GM12878 (cell line): ENCODE data around the gene UFD1. TPM values are rescaled to one million over a fixed set of nuclear protein-coding genes. Genes with fewer than 3 reads are reported as not detected.

Source experiments
- BCL3 ChIP-seq: IDR thresholded peaks from 2 replicates; pipeline ENCODE4 v1.6.1; 2011; ENCODE audit warnings: borderline replicate concordance, low read depth, mild to moderate bottlenecking, moderate library complexity, low read length; ENCODE audit not compliant: insufficient read depth, poor library complexity, severe bottlenecking
- BMI1 ChIP-seq: fragments of 450-650 bp; IDR thresholded peaks from 2 replicates; pipeline ENCODE4 v1.6.1; 2016; ENCODE audit warnings: mild to moderate bottlenecking, moderate library complexity, borderline replicate concordance
- CBX3 ChIP-seq: fragments of 200-600 bp; sonication (generic); IDR thresholded peaks from 2 replicates; pipeline ENCODE4 v1.6.1; 2016; ENCODE audit warnings: low read depth, borderline replicate concordance
- CEBPB ChIP-seq, 2 experiments: fragments of 150-350 bp in 1 of 2; IDR thresholded peaks; 2 replicates each; pipeline ENCODE4 v1.6.1; 2012 to 2014; ENCODE audit warnings: low read depth in 2 of 2, low read length in 2 of 2, borderline replicate concordance in 1 of 2, inconsistent platforms in 1 of 2
- CHD2 ChIP-seq: IDR thresholded peaks from 2 replicates; pipeline ENCODE4 v1.6.1; 2011; ENCODE audit warnings: low read depth, low read length, improper control_type of control experiment, borderline replicate concordance
- CHD4 ChIP-seq: fragments of 200-600 bp; sonication (generic); IDR thresholded peaks from 2 replicates; pipeline ENCODE4 v1.6.1; 2016; ENCODE audit warnings: mild to moderate bottlenecking
- E4F1 ChIP-seq: fragments of 450-650 bp; IDR thresholded peaks from 2 replicates; pipeline ENCODE4 v1.6.1; 2018; ENCODE audit warnings: borderline replicate concordance, mild to moderate bottlenecking; ENCODE audit not compliant: partially characterized antibody
- ESRRA ChIP-seq: IDR thresholded peaks from 2 replicates; pipeline ENCODE4 v1.6.1; 2012; ENCODE audit warnings: mild to moderate bottlenecking, low read length, improper control_type of control experiment
- HDAC2 ChIP-seq: fragments of 200-600 bp; sonication (generic); IDR thresholded peaks from 2 replicates; pipeline ENCODE4 v1.6.1; 2017
- MXI1 ChIP-seq: fragments of 150-350 bp; IDR thresholded peaks from 2 replicates; pipeline ENCODE4 v1.6.1; 2011; ENCODE audit warnings: low read depth, mild to moderate bottlenecking, inconsistent platforms, low read length, improper control_type of control experiment
- NR2F1 ChIP-seq: fragments of 450-650 bp; conservative IDR thresholded peaks from 2 replicates; pipeline ENCODE4 v1.6.1; 2017; ENCODE audit warnings: mild to moderate bottlenecking
- RAD21 ChIP-seq: IDR thresholded peaks from 2 replicates; pipeline ENCODE4 v1.6.1; 2011; ENCODE audit warnings: mild to moderate bottlenecking, low read depth, low read length, moderate library complexity; ENCODE audit not compliant: insufficient read depth
- SREBF1 ChIP-seq: IDR thresholded peaks from 2 replicates; pipeline ENCODE4 v1.6.1; 2012; ENCODE audit warnings: mild to moderate bottlenecking, low read length
- SREBF2 ChIP-seq: IDR thresholded peaks from 2 replicates; pipeline ENCODE4 v1.6.1; 2012; ENCODE audit warnings: mild to moderate bottlenecking, low read length
- TCF3 ChIP-seq: IDR thresholded peaks from 2 replicates; pipeline ENCODE4 v1.6.1; 2012; ENCODE audit warnings: low read depth, mild to moderate bottlenecking, low read length, borderline replicate concordance; ENCODE audit not compliant: insufficient read depth
- YBX1 ChIP-seq: fragments of 450-650 bp; IDR thresholded peaks from 2 replicates; pipeline ENCODE4 v1.6.1; 2016; ENCODE audit warnings: antibody characterized with exemption
- ZNF207 ChIP-seq: fragments of 450-650 bp; IDR thresholded peaks from 2 replicates; pipeline ENCODE4 v1.6.1; 2014; ENCODE audit warnings: antibody characterized with exemption, mild to moderate bottlenecking, borderline replicate concordance
- polyA plus RNA-seq, 11 experiments: library from polyadenylated mRNA; depleted of rRNA in 4 of 11; unstranded in 6 of 11; stranded (reverse) in 5 of 11; fragments of >200 nt; fragmentation: Nextera tagmentation in 4 of 11; fragmentation: Illumina TruSeq in 1 of 11; extraction: Ambion mirVana in 4 of 11; extraction: Trizol in 1 of 11; gene quantifications; 1 replicate in 1 of 11; 2 replicates in 10 of 11; pipeline versions ENCODE4 v1.2.1 to v1.2.3, GENCODE V29; 2011 to 2016; ENCODE audit warnings: inconsistent platforms in 2 of 11, missing spikeins in 2 of 11, low read depth in 1 of 11
- total RNA-seq, 4 experiments: library from RNA; depleted of rRNA in 3 of 4; stranded (reverse); fragments of >200 nt in 3 of 4; fragmentation: Illumina TruSeq in 1 of 4; extraction: Trizol in 1 of 4; gene quantifications; 2 replicates each; pipeline versions ENCODE4 v1.2.1 to v1.2.3, GENCODE V29; 2013 to 2021
- TF ChIP-seq, protein P1 (sequence below): fragments of 150-350 bp; IDR thresholded peaks from 2 replicates; pipeline ENCODE4 v1.6.1; 2016; ENCODE audit warnings: low read depth, low read length
- TF ChIP-seq, protein P2 (sequence below): IDR thresholded peaks from 2 replicates; pipeline ENCODE4 v1.6.1; 2012; ENCODE audit warnings: mild to moderate bottlenecking, low read depth, low read length

The UFD1 gene
- total and polyA plus RNA-seq, 10 of the 15 experiments (the other 5 are each of a cell fraction or from before 2014, with no cell fraction given) = 67.2 to 143 (median 117) TPM

DNA sequence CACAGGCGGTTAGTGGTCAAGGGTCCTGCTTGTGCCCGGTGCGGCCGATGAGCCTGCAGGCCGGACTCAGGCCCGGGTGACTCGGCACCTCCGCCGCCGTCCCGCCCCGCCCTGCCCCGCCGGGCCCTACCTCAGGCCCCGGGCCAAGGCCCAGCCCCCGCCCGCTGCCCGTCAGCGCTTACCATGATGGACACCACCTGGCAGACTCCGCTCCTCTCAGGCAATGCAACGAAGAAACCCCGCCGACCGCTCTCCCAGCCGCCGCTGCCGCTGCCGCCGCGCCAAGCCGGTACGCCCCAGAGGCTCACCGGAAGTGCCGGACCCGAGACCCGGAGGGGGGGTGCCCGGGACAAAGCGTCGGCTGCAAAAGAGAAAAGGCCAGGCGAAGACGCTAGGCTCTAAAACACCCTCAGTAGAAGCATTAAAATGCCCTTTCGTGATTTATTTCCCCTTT lies at the start of gene UFD1 (continued):
- TF ChIP-seq BCL3 = no peak
- no peak for TF ChIP-seq NR2F1
- TF ChIP-seq ESRRA = no peak
- no peak for TF ChIP-seq CHD4
- TF ChIP-seq, protein P1, sequence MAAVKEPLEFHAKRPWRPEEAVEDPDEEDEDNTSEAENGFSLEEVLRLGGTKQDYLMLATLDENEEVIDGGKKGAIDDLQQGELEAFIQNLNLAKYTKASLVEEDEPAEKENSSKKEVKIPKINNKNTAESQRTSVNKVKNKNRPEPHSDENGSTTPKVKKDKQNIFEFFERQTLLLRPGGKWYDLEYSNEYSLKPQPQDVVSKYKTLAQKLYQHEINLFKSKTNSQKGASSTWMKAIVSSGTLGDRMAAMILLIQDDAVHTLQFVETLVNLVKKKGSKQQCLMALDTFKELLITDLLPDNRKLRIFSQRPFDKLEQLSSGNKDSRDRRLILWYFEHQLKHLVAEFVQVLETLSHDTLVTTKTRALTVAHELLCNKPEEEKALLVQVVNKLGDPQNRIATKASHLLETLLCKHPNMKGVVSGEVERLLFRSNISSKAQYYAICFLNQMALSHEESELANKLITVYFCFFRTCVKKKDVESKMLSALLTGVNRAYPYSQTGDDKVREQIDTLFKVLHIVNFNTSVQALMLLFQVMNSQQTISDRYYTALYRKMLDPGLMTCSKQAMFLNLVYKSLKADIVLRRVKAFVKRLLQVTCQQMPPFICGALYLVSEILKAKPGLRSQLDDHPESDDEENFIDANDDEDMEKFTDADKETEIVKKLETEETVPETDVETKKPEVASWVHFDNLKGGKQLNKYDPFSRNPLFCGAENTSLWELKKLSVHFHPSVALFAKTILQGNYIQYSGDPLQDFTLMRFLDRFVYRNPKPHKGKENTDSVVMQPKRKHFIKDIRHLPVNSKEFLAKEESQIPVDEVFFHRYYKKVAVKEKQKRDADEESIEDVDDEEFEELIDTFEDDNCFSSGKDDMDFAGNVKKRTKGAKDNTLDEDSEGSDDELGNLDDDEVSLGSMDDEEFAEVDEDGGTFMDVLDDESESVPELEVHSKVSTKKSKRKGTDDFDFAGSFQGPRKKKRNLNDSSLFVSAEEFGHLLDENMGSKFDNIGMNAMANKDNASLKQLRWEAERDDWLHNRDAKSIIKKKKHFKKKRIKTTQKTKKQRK = no peak
- TF ChIP-seq YBX1 = no peak
- TF ChIP-seq HDAC2 = no peak
- TF ChIP-seq CHD2 = no peak
- TF ChIP-seq BMI1 = no peak
- TF ChIP-seq SREBF2 = no peak
- no peak for TF ChIP-seq RAD21
- TF ChIP-seq SREBF1 = peak; percentile 99
- TF ChIP-seq, protein P2, sequence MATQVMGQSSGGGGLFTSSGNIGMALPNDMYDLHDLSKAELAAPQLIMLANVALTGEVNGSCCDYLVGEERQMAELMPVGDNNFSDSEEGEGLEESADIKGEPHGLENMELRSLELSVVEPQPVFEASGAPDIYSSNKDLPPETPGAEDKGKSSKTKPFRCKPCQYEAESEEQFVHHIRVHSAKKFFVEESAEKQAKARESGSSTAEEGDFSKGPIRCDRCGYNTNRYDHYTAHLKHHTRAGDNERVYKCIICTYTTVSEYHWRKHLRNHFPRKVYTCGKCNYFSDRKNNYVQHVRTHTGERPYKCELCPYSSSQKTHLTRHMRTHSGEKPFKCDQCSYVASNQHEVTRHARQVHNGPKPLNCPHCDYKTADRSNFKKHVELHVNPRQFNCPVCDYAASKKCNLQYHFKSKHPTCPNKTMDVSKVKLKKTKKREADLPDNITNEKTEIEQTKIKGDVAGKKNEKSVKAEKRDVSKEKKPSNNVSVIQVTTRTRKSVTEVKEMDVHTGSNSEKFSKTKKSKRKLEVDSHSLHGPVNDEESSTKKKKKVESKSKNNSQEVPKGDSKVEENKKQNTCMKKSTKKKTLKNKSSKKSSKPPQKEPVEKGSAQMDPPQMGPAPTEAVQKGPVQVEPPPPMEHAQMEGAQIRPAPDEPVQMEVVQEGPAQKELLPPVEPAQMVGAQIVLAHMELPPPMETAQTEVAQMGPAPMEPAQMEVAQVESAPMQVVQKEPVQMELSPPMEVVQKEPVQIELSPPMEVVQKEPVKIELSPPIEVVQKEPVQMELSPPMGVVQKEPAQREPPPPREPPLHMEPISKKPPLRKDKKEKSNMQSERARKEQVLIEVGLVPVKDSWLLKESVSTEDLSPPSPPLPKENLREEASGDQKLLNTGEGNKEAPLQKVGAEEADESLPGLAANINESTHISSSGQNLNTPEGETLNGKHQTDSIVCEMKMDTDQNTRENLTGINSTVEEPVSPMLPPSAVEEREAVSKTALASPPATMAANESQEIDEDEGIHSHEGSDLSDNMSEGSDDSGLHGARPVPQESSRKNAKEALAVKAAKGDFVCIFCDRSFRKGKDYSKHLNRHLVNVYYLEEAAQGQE = no peak
- TF ChIP-seq E4F1 = no peak
- TF ChIP-seq CBX3 = no peak
- TF ChIP-seq TCF3 = peak; percentile 93
- TF ChIP-seq ZNF207 = no peak
- no peak for TF ChIP-seq CEBPB (IDR thresholded peaks at IDR 0.05; ENCODE audit: borderline replicate concordance in 1 of 2, low read depth in 2 of 2, low read length in 2 of 2)
- peak; percentile 68; the same call in 1 of the 2 replicates for TF ChIP-seq MXI1
